H1 (cell line): ENCODE results near the gene L3MBTL2. TPM values are rescaled to one million over a fixed set of nuclear protein-coding genes. Genes with fewer than 3 reads are reported as not detected.

Experiments used
- CTCF ChIA-PET: fragments of 300-600 bp; sonication (Branson Sonifier 250); formaldehyde crosslinking; loops from one replicate; lab custom pipeline; 2021; ENCODE audit not compliant: partially characterized antibody; lab: Charles Lee
- POLR2A ChIA-PET: fragments of 300-600 bp; sonication (Branson Sonifier 250); formaldehyde crosslinking; loops from one replicate; lab custom pipeline; 2021; ENCODE audit warnings: inconsistent platforms; ENCODE audit not compliant: partially characterized antibody; lab: Charles Lee
- DNase-seq, 2 experiments: peaks; one replicate each; pipeline versions ENCODE4 v3.0.0 to v3.0.0-alpha.2; 2010 to 2022; ENCODE audit warnings: low spot score in 2 of 2, low read depth in 1 of 2, mixed read lengths in 1 of 2
- FAIRE-seq: peaks from 2 replicates; lab custom pipeline; 2011; peaks lifted over from hg19 to GRCh38; lab: Jason Lieb, UNC
- H2AFZ ChIP-seq: 2 replicates; pipeline ENCODE4 v1.8.1; 2012; ENCODE audit warnings: low read length, inconsistent platforms
- H2AK5ac ChIP-seq: 2 replicates; pipeline ENCODE4 v1.6.1; 2013; ENCODE audit warnings: low read depth, low read length
- H2BK120ac ChIP-seq: replicated peaks from 2 replicates; pipeline ENCODE3; 2013; ENCODE audit warnings: low read depth, low read length, inconsistent platforms
- H2BK12ac ChIP-seq: 2 replicates; pipeline ENCODE4 v1.6.1; 2013; ENCODE audit warnings: low read depth, low read length
- H2BK15ac ChIP-seq: 2 replicates; pipeline ENCODE4 v1.6.1; 2013; ENCODE audit warnings: low read length
- H2BK20ac ChIP-seq: 2 replicates; pipeline ENCODE4 v1.6.1; 2013; ENCODE audit warnings: low read length
- H2BK5ac ChIP-seq: 2 replicates; pipeline ENCODE4 v1.6.1; 2013; ENCODE audit warnings: low read depth, low read length
- H3K14ac ChIP-seq: 2 replicates; pipeline ENCODE4 v1.6.1; 2013; ENCODE audit warnings: inconsistent platforms; ENCODE audit not compliant: insufficient read length
- H3K18ac ChIP-seq: 2 replicates; pipeline ENCODE4 v1.6.1; 2013; ENCODE audit warnings: low read length; ENCODE audit errors: extremely low read depth
- H3K23ac ChIP-seq: 2 replicates; pipeline ENCODE4 v1.6.1; 2013; ENCODE audit warnings: inconsistent platforms; ENCODE audit not compliant: insufficient read length
- H3K23me2 ChIP-seq: 2 replicates; pipeline ENCODE4 v1.6.1; 2013; ENCODE audit warnings: low read depth, low read length
- H3K27ac ChIP-seq: 2 replicates; pipeline ENCODE4 v1.6.1; 2011; ENCODE audit warnings: low read depth, low read length, inconsistent platforms
- H3K27me3 ChIP-seq, 4 experiments: replicated peaks in 1 of 4; 1 replicate in 1 of 4; 2 replicates in 3 of 4; pipeline versions ENCODE4 v1.6.1 to v1.8.1; 2011 to 2013; ENCODE audit warnings: low read length in 3 of 4, mild to moderate bottlenecking in 3 of 4, inconsistent platforms in 2 of 4, mixed read lengths in 2 of 4, moderate library complexity in 1 of 4; ENCODE audit not compliant: control insufficient read depth in 3 of 4, insufficient read depth in 3 of 4; ENCODE audit errors: extremely low read depth in 1 of 4
- H3K36me3 ChIP-seq, 4 experiments: 2 replicates each; pipeline versions ENCODE4 v1.6.1 to v1.8.1; 2011 to 2013; ENCODE audit warnings: mild to moderate bottlenecking in 4 of 4, low read length in 3 of 4, moderate library complexity in 2 of 4, control low read depth in 1 of 4, inconsistent platforms in 1 of 4; ENCODE audit not compliant: insufficient read depth in 4 of 4, control insufficient read depth in 2 of 4
- H3K4ac ChIP-seq: replicated peaks from 2 replicates; pipeline ENCODE3; 2013; ENCODE audit warnings: low read length, low read depth, mixed read lengths, inconsistent platforms; ENCODE audit not compliant: insufficient read length
- H3K4me1 ChIP-seq, 4 experiments: replicated peaks in 1 of 4; 1 replicate in 1 of 4; 2 replicates in 3 of 4; pipeline versions ENCODE4 v1.6.1 to v1.8.1; 2011 to 2013; ENCODE audit warnings: low read length in 3 of 4, inconsistent platforms in 2 of 4, mixed read lengths in 1 of 4; ENCODE audit not compliant: insufficient read depth in 4 of 4, control insufficient read depth in 3 of 4
- H3K4me2 ChIP-seq, 2 experiments: 2 replicates each; pipeline versions ENCODE4 v1.6.1 to v1.8.1; 2011 to 2013; ENCODE audit warnings: low read depth in 2 of 2, low read length in 2 of 2, control low read depth in 1 of 2, inconsistent platforms in 1 of 2, mild to moderate bottlenecking in 1 of 2; ENCODE audit not compliant: insufficient read depth in 1 of 2
- H3K4me3 ChIP-seq, 4 experiments: fragments of 200-600, 300-600 bp in 1 of 4; sonication (generic), shearing (Covaris generic), sonication (Bioruptor Twin) in 1 of 4; 2 replicates each; pipeline versions ENCODE4 v1.5.1 to v1.8.1; 2011 to 2016; ENCODE audit warnings: low read length in 4 of 4, low read depth in 3 of 4, control low read depth in 2 of 4, inconsistent platforms in 2 of 4, mild to moderate bottlenecking in 2 of 4, mixed read lengths in 1 of 4, moderate library complexity in 1 of 4; ENCODE audit not compliant: insufficient read depth in 2 of 4; ENCODE audit errors: extremely low read depth in 1 of 4
- H3K56ac ChIP-seq: replicated peaks from 2 replicates; pipeline ENCODE3; 2013; ENCODE audit warnings: low read depth, mild to moderate bottlenecking, mixed read lengths, low read length, inconsistent platforms; ENCODE audit not compliant: insufficient read length
- H3K79me1 ChIP-seq: 2 replicates; pipeline ENCODE4 v1.6.1; 2013; ENCODE audit warnings: low read depth, low read length, control low read depth
- H3K79me2 ChIP-seq, 2 experiments: 2 replicates each; pipeline versions ENCODE4 v1.6.1 to v1.8.1; 2012 to 2013; ENCODE audit warnings: low read length in 2 of 2, mild to moderate bottlenecking in 2 of 2, inconsistent platforms in 1 of 2; ENCODE audit not compliant: insufficient read depth in 2 of 2, control insufficient read depth in 1 of 2
- H3K9ac ChIP-seq, 4 experiments: replicated peaks in 1 of 4; 1 replicate in 1 of 4; 2 replicates in 3 of 4; pipeline versions ENCODE4 v1.6.1 to v1.8.1; 2011 to 2013; ENCODE audit warnings: low read depth in 3 of 4, low read length in 3 of 4, control low read depth in 2 of 4, mild to moderate bottlenecking in 2 of 4, moderate library complexity in 2 of 4, inconsistent platforms in 1 of 4; ENCODE audit errors: extremely low read depth in 1 of 4
- H3K9me3 ChIP-seq, 2 experiments: 2 replicates each; pipeline versions ENCODE4 v1.6.1 to v1.8.1; 2012 to 2013; ENCODE audit warnings: mild to moderate bottlenecking in 2 of 2, moderate library complexity in 2 of 2, control low read depth in 1 of 2, inconsistent platforms in 1 of 2, low read depth in 1 of 2, low read length in 1 of 2, mixed read lengths in 1 of 2; ENCODE audit not compliant: insufficient read depth in 2 of 2
- H4K20me1 ChIP-seq, 2 experiments: replicated peaks in 1 of 2; 2 replicates each; pipeline versions ENCODE3 to v1.8.1; 2011 to 2013; ENCODE audit warnings: inconsistent platforms in 2 of 2, low read length in 2 of 2, mild to moderate bottlenecking in 1 of 2; ENCODE audit not compliant: insufficient read depth in 2 of 2, control insufficient read depth in 1 of 2
- H4K5ac ChIP-seq: 2 replicates; pipeline ENCODE4 v1.6.1; 2013; ENCODE audit warnings: low read length, low read depth, mixed read lengths, inconsistent platforms; ENCODE audit not compliant: insufficient read length
- H4K8ac ChIP-seq: 2 replicates; pipeline ENCODE4 v1.8.0; 2013; ENCODE audit warnings: mild to moderate bottlenecking, moderate library complexity, low read length, inconsistent platforms; ENCODE audit not compliant: insufficient read depth; ENCODE audit errors: extremely low read depth
- H4K91ac ChIP-seq: replicated peaks from 2 replicates; pipeline ENCODE3; 2013; ENCODE audit warnings: low read length, mixed read lengths, inconsistent platforms; ENCODE audit not compliant: insufficient read length
- ASH2L ChIP-seq: fragments of 200-600, 300-600 bp; sonication (generic); IDR thresholded peaks from one replicate; pipeline ENCODE4 v1.7.1; 2017; ENCODE audit warnings: low read length
- BACH1 ChIP-seq: IDR thresholded peaks from 2 replicates; pipeline ENCODE4 v1.6.1; 2012; ENCODE audit warnings: low read length, improper control_type of control experiment
- CBX8 ChIP-seq: fragments of 300-800, 300-1000 bp; sonication (generic); IDR thresholded peaks from 2 replicates; pipeline ENCODE4 v1.7.1; 2016; ENCODE audit warnings: low read depth, low read length, borderline replicate concordance
- CREB1 ChIP-seq: IDR thresholded peaks from 2 replicates; pipeline ENCODE4 v1.6.1; 2012; ENCODE audit warnings: inconsistent platforms
- EZH2 ChIP-seq: fragments of 200-600 bp; sonication (generic); IDR thresholded peaks from 2 replicates; pipeline ENCODE4 v1.7.1; 2012; ENCODE audit warnings: low read depth, mild to moderate bottlenecking, moderate library complexity, low read length, inconsistent platforms; ENCODE audit not compliant: severe bottlenecking
- JUN ChIP-seq: IDR thresholded peaks from 2 replicates; pipeline ENCODE4 v1.6.1; 2011; ENCODE audit warnings: low read depth, mild to moderate bottlenecking, improper control_type of control experiment, low read length
- KDM4A ChIP-seq: IDR thresholded peaks from one replicate; pipeline ENCODE4 v1.7.1; 2012; ENCODE audit warnings: low read depth, mild to moderate bottlenecking, moderate library complexity, low read length, inconsistent platforms; ENCODE audit not compliant: severe bottlenecking
- POLR2A ChIP-seq, 2 experiments: IDR thresholded peaks; 1 replicate in 1 of 2; 2 replicates in 1 of 2; pipeline ENCODE4 v1.6.1; 2011; ENCODE audit warnings: low read depth in 2 of 2, low read length in 2 of 2, mild to moderate bottlenecking in 2 of 2; ENCODE audit errors: control extremely low read depth in 1 of 2
- POLR2AphosphoS5 ChIP-seq: IDR thresholded peaks from 2 replicates; pipeline ENCODE4 v1.6.1; 2011; ENCODE audit warnings: low read depth, low read length
- RAD21 ChIP-seq, 2 experiments: IDR thresholded peaks in 1 of 2; conservative IDR thresholded peaks in 1 of 2; 2 replicates each; pipeline ENCODE4 v1.6.1; 2011; ENCODE audit warnings: low read depth in 2 of 2, low read length in 2 of 2, improper control_type of control experiment in 1 of 2, inconsistent platforms in 1 of 2, mild to moderate bottlenecking in 1 of 2, moderate library complexity in 1 of 2
- SIN3A ChIP-seq, 2 experiments: IDR thresholded peaks in 1 of 2; conservative IDR thresholded peaks in 1 of 2; 2 replicates each; pipeline ENCODE4 v1.6.1; 2011 to 2012; ENCODE audit warnings: low read length in 2 of 2, improper control_type of control experiment in 1 of 2, low read depth in 1 of 2, mild to moderate bottlenecking in 1 of 2
- SIX5 ChIP-seq: IDR thresholded peaks from 2 replicates; pipeline ENCODE4 v1.6.1; 2011; ENCODE audit warnings: mild to moderate bottlenecking, low read depth, low read length
- SP4 ChIP-seq: IDR thresholded peaks from 2 replicates; pipeline ENCODE4 v1.6.1; 2012; ENCODE audit warnings: low read length, inconsistent platforms
- SRF ChIP-seq: IDR thresholded peaks from 2 replicates; pipeline ENCODE4 v1.6.1; 2011; ENCODE audit warnings: mild to moderate bottlenecking, low read depth, low read length, moderate library complexity
- SUZ12 ChIP-seq: fragments of 200-600 bp; sonication (generic); IDR thresholded peaks from 2 replicates; pipeline ENCODE4 v1.6.1; 2012; ENCODE audit warnings: mild to moderate bottlenecking, inconsistent platforms, low read length, moderate library complexity, mixed read lengths
- WGBS, 2 experiments: shearing (Covaris generic) in 1 of 2; methylation state at CpG; one replicate each; pipeline versions ENCODE4 v1.1.6 to v1.1.7; 2013 to 2015; ENCODE audit warnings: low lambda C conversion rate in 2 of 2, mixed read lengths in 2 of 2, inconsistent platforms in 1 of 2, low coverage in 1 of 2, missing lambda C conversion rate in 1 of 2; ENCODE audit not compliant: insufficient replicate concordance in 2 of 2, insufficient coverage in 1 of 2, insufficient read length in 1 of 2; ENCODE audit errors: extremely low coverage in 1 of 2, missing lambda C conversion rate in 1 of 2; 5-methylcytosine and 5-hydroxymethylcytosine counted together
- polyA plus RNA-seq, 7 experiments: library from polyadenylated mRNA; depleted of rRNA in 3 of 7; stranded (reverse) in 5 of 7; unstranded in 2 of 7; fragments of >200 nt in 5 of 7; fragments of 200-250 nt in 2 of 7; gene quantifications; 1 replicate in 5 of 7; 2 replicates in 1 of 7; 4 replicates in 1 of 7; pipeline versions ENCODE4 v1.2.1 to v1.2.3, GENCODE V29; 2011 to 2013; ENCODE audit warnings: missing spikeins in 2 of 7, mixed read lengths in 2 of 7
- total RNA-seq: library from RNA; stranded (reverse); fragmentation: NEBNext Ultra II Directional; extraction: Animal tissue kit (Norgen Biotek cat#: 25700); gene quantifications from 2 replicates; pipeline ENCODE4 v1.2.1, GENCODE V29; 2021

L3MBTL2 gene
- total and polyA plus RNA-seq, 2 of the 8 experiments (the other 6 are each of a cell fraction or from before 2014, with no cell fraction given): 23.9 to 24.9 TPM

DNA sequence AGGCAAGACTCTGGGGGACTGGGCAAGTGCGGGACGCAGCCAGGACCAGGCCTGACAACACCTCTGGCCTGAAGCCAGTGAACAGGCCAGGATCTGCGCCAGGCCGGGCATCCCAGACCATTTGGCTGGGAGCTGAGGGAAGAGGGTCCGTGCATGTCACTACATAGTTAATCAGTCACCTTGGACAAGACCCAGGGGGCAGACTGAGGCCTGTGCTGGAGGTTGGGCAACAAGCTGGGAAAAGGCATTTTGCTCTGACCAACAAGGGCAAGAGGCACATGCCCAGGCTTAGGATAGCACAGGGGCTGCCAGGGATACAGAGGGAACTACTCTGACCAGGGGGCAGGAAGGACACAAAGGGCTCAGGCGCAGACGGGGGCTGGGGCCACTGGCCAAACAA, 42.6 kb downstream of the L3MBTL2 start:
- WGBS, 2 experiments: 94% methylated on average over 7 of the region's 7 CpGs; no CpG with 5 or more reads in 1 of the 2 experiments
- ChIA-PET CTCF (interaction anchor here (1.6 to 4.4 kb wide), 2 partner anchors 9 to 10 kb away, joined by 10 to 23 read pairs; no protein-coding TSS in a partner anchor), POLR2A (interaction anchor here (1.1 to 6.9 kb wide), 5 partner anchors 10 to 17 kb away, joined by 4 to 26 read pairs (median 17); no protein-coding TSS in a partner anchor)
- Histone ChIP-seq H3K79me2 (no peaks in the 10 kb centered on the region), H4K91ac (no peak overlapping the region), H2BK5ac (no peak overlapping the region), H2AK5ac (no peak overlapping the region), H4K8ac (no peak overlapping the region), H3K4me2 (no peak overlapping the region), H2BK15ac (no peak overlapping the region), H3K9ac (no peak overlapping the region), H4K20me1 (peaks cover 0 to 21% of the 10 kb centered on the region in 2 experiments), H4K5ac (no peak overlapping the region), H3K4me1 (peaks cover 0 to 1% (median 0%) of the 10 kb centered on the region in 4 experiments; a peak in 3 of 7 replicates), H3K18ac (no peak overlapping the region), H3K9me3 (no peaks in the 10 kb centered on the region), H3K36me3 (peaks cover 35 to 64% (median 54%) of the 10 kb centered on the region in 4 experiments), H2BK20ac (no peak overlapping the region), H3K14ac (no peak overlapping the region), H2AFZ (no peak overlapping the region), H3K27ac (no peak overlapping the region), H3K56ac (no peak overlapping the region), H2BK120ac (no peak overlapping the region), H3K23me2 (no peaks in the 10 kb centered on the region), H3K4me3 (no peak overlapping the region), H3K27me3 (no peaks in the 10 kb centered on the region), H3K4ac (no peak overlapping the region), H3K23ac (no peak overlapping the region), H2BK12ac (no peak overlapping the region), H3K79me1 (no peaks in the 10 kb centered on the region)
- FAIRE-seq: no peak
- DNase-seq: no peak
- TF ChIP-seq ASH2L: no peak
- no peak for TF ChIP-seq CBX8
- TF ChIP-seq SP4: no peak
- no peak for TF ChIP-seq EZH2
- TF ChIP-seq POLR2A (IDR thresholded peaks at IDR 0.05; ENCODE audit: control extremely low read depth in 1 of 2, low read depth in 2 of 2, low read length in 2 of 2): no peak
- TF ChIP-seq KDM4A: no peak
- no peak for TF ChIP-seq RAD21 (IDR thresholded peaks at IDR 0.05 in 1 of 2, conservative IDR thresholded peaks at IDR 0.05 in 1 of 2; ENCODE audit: low read depth in 2 of 2, low read length in 2 of 2)
- TF ChIP-seq SIX5: no peak
- TF ChIP-seq SIN3A (conservative IDR thresholded peaks at IDR 0.05 in 1 of 2, IDR thresholded peaks at IDR 0.05 in 1 of 2; ENCODE audit: low read depth in 1 of 2, low read length in 2 of 2): no peak
- TF ChIP-seq CREB1: no peak
- TF ChIP-seq BACH1: no peak
- no peak for TF ChIP-seq POLR2AphosphoS5
- no peak for TF ChIP-seq JUN
- no peak for TF ChIP-seq SRF
- no peak for TF ChIP-seq SUZ12
